Measurements from ENCODE around the gene RPL5. TPM values are rescaled to one million over a fixed set of nuclear protein-coding genes. Genes with fewer than 3 reads are reported as not detected.
A peak's percentile ranks its signal among the peaks of the same experiment; 100 is the strongest.

The RPL5 gene
- total RNA-seq, 1 donor, result 920 TPM

- peak overlapping the region; percentile 90 for H3K4me3 ChIP-seq (ENCODE audit: low read depth, low read length)
- DNase-seq (ENCODE audit: low read depth), result peak; percentile 22
- TF ChIP-seq, protein P1, sequence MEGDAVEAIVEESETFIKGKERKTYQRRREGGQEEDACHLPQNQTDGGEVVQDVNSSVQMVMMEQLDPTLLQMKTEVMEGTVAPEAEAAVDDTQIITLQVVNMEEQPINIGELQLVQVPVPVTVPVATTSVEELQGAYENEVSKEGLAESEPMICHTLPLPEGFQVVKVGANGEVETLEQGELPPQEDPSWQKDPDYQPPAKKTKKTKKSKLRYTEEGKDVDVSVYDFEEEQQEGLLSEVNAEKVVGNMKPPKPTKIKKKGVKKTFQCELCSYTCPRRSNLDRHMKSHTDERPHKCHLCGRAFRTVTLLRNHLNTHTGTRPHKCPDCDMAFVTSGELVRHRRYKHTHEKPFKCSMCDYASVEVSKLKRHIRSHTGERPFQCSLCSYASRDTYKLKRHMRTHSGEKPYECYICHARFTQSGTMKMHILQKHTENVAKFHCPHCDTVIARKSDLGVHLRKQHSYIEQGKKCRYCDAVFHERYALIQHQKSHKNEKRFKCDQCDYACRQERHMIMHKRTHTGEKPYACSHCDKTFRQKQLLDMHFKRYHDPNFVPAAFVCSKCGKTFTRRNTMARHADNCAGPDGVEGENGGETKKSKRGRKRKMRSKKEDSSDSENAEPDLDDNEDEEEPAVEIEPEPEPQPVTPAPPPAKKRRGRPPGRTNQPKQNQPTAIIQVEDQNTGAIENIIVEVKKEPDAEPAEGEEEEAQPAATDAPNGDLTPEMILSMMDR (IDR thresholded peaks at IDR 0.05; ENCODE audit: insufficient read depth, low read depth, low read length), result no peak
Observed at GRCh38 chr1:92832537-92833114, 786 bp downstream of the RPL5 start.

- TF ChIP-seq, protein P1 (IDR thresholded peaks at IDR 0.05; ENCODE audit: insufficient read depth, low read depth, low read length), result no peak
- H3K4me3 ChIP-seq (ENCODE audit: low read depth, low read length), result peak overlapping the region; percentile 90
Observed at GRCh38 chr1:92833840-92834239, 2.0 kb downstream of the RPL5 start.

GRCh38 chr1:92834617-92835016, 2.8 kb downstream of the RPL5 start:
- peak overlapping the region; percentile 90 for H3K4me3 ChIP-seq (ENCODE audit: low read depth, low read length)
- no peak for DNase-seq (ENCODE audit: low read depth)
- TF ChIP-seq, protein P1 (IDR thresholded peaks at IDR 0.05; ENCODE audit: insufficient read depth, low read depth, low read length), result no peak

More at GRCh38 chr1:92833840-92834239, 2.0 kb downstream of the RPL5 start:
- no peak for DNase-seq (ENCODE audit: low read depth)

- TF ChIP-seq, protein P1 (IDR thresholded peaks at IDR 0.05; ENCODE audit: insufficient read depth, low read depth, low read length), result no peak
- no peak for DNase-seq (ENCODE audit: low read depth)
- H3K4me3 ChIP-seq (ENCODE audit: low read depth, low read length), result no peak overlapping the region
Observed at GRCh38 chr1:92837062-92837461, 5.2 kb downstream of the RPL5 start.

- TF ChIP-seq, protein P1 (IDR thresholded peaks at IDR 0.05; ENCODE audit: insufficient read depth, low read depth, low read length), result no peak
- DNase-seq (ENCODE audit: low read depth), result no peak
- no peak overlapping the region for H3K4me3 ChIP-seq (ENCODE audit: low read depth, low read length)
Observed at GRCh38 chr1:92838519-92838918, 6.7 kb downstream of the RPL5 start.

GRCh38 chr1:92839442-92839841, 7.6 kb downstream of the RPL5 start:
- TF ChIP-seq, protein P1 (IDR thresholded peaks at IDR 0.05; ENCODE audit: insufficient read depth, low read depth, low read length), result no peak
- no peak overlapping the region for H3K4me3 ChIP-seq (ENCODE audit: low read depth, low read length)
- no peak for DNase-seq (ENCODE audit: low read depth)

- no peak for DNase-seq (ENCODE audit: low read depth)
- no peak overlapping the region for H3K4me3 ChIP-seq (ENCODE audit: low read depth, low read length)
- TF ChIP-seq, protein P1 (IDR thresholded peaks at IDR 0.05; ENCODE audit: insufficient read depth, low read depth, low read length), result no peak
Observed at GRCh38 chr1:92840600-92840999, 8.8 kb downstream of the RPL5 start.

Measured in fibroblast of villous mesenchyme (primary cell).